Mammary epithelial cell (primary cell): Measurements from ENCODE around the gene FHOD1.

Experiments
- EZH2 ChIP-seq: IDR thresholded peaks from 2 replicates; pipeline ENCODE4 v1.6.1; 2012; ENCODE audit warnings: low read length, inconsistent platforms, borderline replicate concordance
- TF ChIP-seq, protein P1 (sequence below), 2 donors: IDR thresholded peaks in 1 of 2; conservative IDR thresholded peaks in 1 of 2; 2 replicates each; pipeline ENCODE4 v1.5.1; 2011 to 2012; ENCODE audit warnings: inconsistent platforms in 2 of 2, low read length in 2 of 2, mild to moderate bottlenecking in 2 of 2, control low read depth in 1 of 2, low read depth in 1 of 2; ENCODE audit not compliant: insufficient read depth in 1 of 2; ENCODE audit errors: extremely low read depth in 1 of 2

DNA sequence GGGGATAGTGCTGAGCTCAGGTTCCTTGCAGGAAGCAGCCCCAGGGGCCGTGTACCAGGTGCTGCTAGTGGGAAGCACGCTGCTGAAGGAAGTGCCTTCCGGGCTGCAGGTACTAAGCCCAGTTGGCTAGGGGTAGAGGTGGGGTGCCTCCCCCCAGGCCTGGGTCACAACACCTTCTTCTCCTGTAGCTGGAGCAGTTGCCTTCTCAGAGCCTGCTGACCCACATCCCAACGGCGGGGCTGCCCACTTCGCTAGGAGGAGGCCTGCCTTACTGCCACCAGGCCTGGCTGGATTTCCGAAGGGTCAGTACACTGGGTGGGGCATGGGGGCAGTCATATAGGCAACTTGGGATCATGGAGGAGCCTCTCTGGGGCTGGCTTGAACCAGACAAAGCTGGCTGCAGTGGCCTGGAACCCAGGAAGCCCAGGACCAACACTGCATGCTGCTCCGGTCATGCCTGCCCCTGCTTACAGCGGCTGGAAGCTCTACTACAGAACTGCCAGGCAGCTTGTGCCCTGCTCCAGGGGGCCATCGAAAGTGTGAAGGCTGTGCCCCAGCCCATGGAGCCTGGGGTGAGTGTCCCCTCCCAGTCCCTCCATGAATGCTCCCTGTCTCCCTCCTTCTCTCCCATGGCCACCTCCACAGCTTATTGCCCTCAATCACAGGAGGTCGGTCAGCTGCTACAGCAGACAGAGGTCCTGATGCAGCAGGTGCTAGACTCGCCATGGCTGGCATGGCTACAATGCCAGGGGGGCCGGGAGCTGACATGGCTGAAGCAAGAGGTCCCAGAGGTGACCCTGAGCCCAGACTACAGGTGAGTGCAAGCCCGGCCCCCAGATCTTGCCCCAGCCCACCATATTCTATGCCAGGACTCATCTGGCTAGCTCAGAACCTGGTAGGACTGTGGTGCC lies 34.5 kb upstream of the FHOD1 start:
- TF ChIP-seq, protein P1, sequence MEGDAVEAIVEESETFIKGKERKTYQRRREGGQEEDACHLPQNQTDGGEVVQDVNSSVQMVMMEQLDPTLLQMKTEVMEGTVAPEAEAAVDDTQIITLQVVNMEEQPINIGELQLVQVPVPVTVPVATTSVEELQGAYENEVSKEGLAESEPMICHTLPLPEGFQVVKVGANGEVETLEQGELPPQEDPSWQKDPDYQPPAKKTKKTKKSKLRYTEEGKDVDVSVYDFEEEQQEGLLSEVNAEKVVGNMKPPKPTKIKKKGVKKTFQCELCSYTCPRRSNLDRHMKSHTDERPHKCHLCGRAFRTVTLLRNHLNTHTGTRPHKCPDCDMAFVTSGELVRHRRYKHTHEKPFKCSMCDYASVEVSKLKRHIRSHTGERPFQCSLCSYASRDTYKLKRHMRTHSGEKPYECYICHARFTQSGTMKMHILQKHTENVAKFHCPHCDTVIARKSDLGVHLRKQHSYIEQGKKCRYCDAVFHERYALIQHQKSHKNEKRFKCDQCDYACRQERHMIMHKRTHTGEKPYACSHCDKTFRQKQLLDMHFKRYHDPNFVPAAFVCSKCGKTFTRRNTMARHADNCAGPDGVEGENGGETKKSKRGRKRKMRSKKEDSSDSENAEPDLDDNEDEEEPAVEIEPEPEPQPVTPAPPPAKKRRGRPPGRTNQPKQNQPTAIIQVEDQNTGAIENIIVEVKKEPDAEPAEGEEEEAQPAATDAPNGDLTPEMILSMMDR (conservative IDR thresholded peaks at IDR 0.05 in 1 of 2, IDR thresholded peaks at IDR 0.05 in 1 of 2; ENCODE audit: extremely low read depth in 1 of 2, insufficient read depth in 1 of 2, low read depth in 1 of 2, low read length in 2 of 2): no peak
- TF ChIP-seq EZH2: no peak
